ENCODE measurements around the gene MEG3. TPM values are rescaled to one million over a fixed set of nuclear protein-coding genes. Genes with fewer than 3 reads are reported as not detected.

MEG3 gene
- polyA plus RNA-seq, 1 donor from 2014 or later = not detected

- no peaks in the 10 kb centered on the region for H3K9me3 ChIP-seq (ENCODE audit: low read length)
- H3K27ac ChIP-seq (ENCODE audit: low read length) = peak within 1 kb of the TSS; percentile 72
- H4K20me1 ChIP-seq (ENCODE audit: insufficient read depth) = no peaks in the 10 kb centered on the region
- no peaks in the 10 kb centered on the region for H3F3A ChIP-seq (ENCODE audit: insufficient read depth, low read length, poor library complexity, severe bottlenecking)
- no peak for TF ChIP-seq CTCF (IDR thresholded peaks at IDR 0.05; ENCODE audit: poor library complexity, severe bottlenecking)
- TF ChIP-seq POLR2AphosphoS5 (IDR thresholded peaks at IDR 0.05) = no peak
- TF ChIP-seq RAD21 (conservative IDR thresholded peaks at IDR 0.05) = no peak
- TF ChIP-seq SMC3 (conservative IDR thresholded peaks at IDR 0.05; ENCODE audit: poor library complexity) = no peak
- no peak for TF ChIP-seq REST (IDR thresholded peaks at IDR 0.05; ENCODE audit: borderline replicate concordance)
- no peak for TF ChIP-seq EZH2 (IDR thresholded peaks at IDR 0.05; ENCODE audit: borderline replicate concordance, insufficient read depth, low read length, poor library complexity, severe bottlenecking)
- TF ChIP-seq MXI1 (conservative IDR thresholded peaks at IDR 0.05; ENCODE audit: poor library complexity, severe bottlenecking) = no peak
- no peak for TF ChIP-seq TAF1 (IDR thresholded peaks at IDR 0.05; ENCODE audit: low read depth)
- no peak for TF ChIP-seq EP300 (conservative IDR thresholded peaks at IDR 0.05; ENCODE audit: poor library complexity, severe bottlenecking)
- peak within 1 kb of the TSS; percentile 56 for H3K9ac ChIP-seq (ENCODE audit: low read length)
- no peaks in the 10 kb centered on the region for H3K9me2 ChIP-seq (ENCODE audit: insufficient read depth, low read length)
- peak within 1 kb of the TSS; percentile 41 for H3K4me2 ChIP-seq (ENCODE audit: low read length)
- H3K36me3 ChIP-seq (ENCODE audit: insufficient read depth, low read length) = no peaks in the 10 kb centered on the region
- no peak within 1 kb of the TSS for H2AFZ ChIP-seq (ENCODE audit: low read depth, low read length)
- peak within 1 kb of the TSS; percentile 60 for H3K4me3 ChIP-seq (ENCODE audit: low read length)
- H3K79me2 ChIP-seq (replicated peaks; ENCODE audit: insufficient read depth, low read length) = no peaks in the 10 kb centered on the region
- H3K27me3 ChIP-seq (ENCODE audit: insufficient read depth, low read depth, low read length) = no peaks in the 10 kb centered on the region
Measured at GRCh38 chr14:100903672-100904185, 77.8 kb downstream of the MEG3 start, which contains the start of gene RTL1. RTL1 (minus strand) TSS chr14:100903722; CDS start chr14:100884788, 18,934 bp downstream.

- Histone ChIP-seq H3K9ac (ENCODE audit: low read length) (peak overlapping the region; percentile 51), H3K79me2 (replicated peaks; ENCODE audit: insufficient read depth, low read length) (no peaks in the 10 kb centered on the region), H3K9me3 (ENCODE audit: low read length) (no peaks in the 10 kb centered on the region), H3K4me2 (ENCODE audit: low read length) (no peak overlapping the region), H3K9me2 (ENCODE audit: insufficient read depth, low read length) (no peaks in the 10 kb centered on the region), H3K27ac (ENCODE audit: low read length) (no peak overlapping the region), H3K4me3 (ENCODE audit: low read length) (peak overlapping the region; percentile 60), H3K36me3 (ENCODE audit: insufficient read depth, low read length) (no peaks in the 10 kb centered on the region), H3K27me3 (ENCODE audit: insufficient read depth, low read depth, low read length) (no peaks in the 10 kb centered on the region), H4K20me1 (ENCODE audit: insufficient read depth) (no peaks in the 10 kb centered on the region), H2AFZ (ENCODE audit: low read depth, low read length) (no peak overlapping the region), H3F3A (ENCODE audit: insufficient read depth, low read length, poor library complexity, severe bottlenecking) (no peaks in the 10 kb centered on the region)
- TF ChIP-seq CTCF (IDR thresholded peaks at IDR 0.05; ENCODE audit: poor library complexity, severe bottlenecking) (peak; percentile 75), MXI1 (conservative IDR thresholded peaks at IDR 0.05; ENCODE audit: poor library complexity, severe bottlenecking) (no peak), RAD21 (conservative IDR thresholded peaks at IDR 0.05) (peak; percentile 84), SMC3 (conservative IDR thresholded peaks at IDR 0.05; ENCODE audit: poor library complexity) (peak; percentile 84)
Measured at GRCh38 chr14:100904307-100905087, 78.6 kb downstream of the MEG3 start.

All from neural cell (in vitro differentiated cells).